ENCODE results near the gene KCNE4. TPM values are rescaled to one million over a fixed set of nuclear protein-coding genes. Genes with fewer than 3 reads are reported as not detected.

KCNE4 gene
- total RNA-seq, 1 donor from 2014 or later, result 3.0 TPM

DNA sequence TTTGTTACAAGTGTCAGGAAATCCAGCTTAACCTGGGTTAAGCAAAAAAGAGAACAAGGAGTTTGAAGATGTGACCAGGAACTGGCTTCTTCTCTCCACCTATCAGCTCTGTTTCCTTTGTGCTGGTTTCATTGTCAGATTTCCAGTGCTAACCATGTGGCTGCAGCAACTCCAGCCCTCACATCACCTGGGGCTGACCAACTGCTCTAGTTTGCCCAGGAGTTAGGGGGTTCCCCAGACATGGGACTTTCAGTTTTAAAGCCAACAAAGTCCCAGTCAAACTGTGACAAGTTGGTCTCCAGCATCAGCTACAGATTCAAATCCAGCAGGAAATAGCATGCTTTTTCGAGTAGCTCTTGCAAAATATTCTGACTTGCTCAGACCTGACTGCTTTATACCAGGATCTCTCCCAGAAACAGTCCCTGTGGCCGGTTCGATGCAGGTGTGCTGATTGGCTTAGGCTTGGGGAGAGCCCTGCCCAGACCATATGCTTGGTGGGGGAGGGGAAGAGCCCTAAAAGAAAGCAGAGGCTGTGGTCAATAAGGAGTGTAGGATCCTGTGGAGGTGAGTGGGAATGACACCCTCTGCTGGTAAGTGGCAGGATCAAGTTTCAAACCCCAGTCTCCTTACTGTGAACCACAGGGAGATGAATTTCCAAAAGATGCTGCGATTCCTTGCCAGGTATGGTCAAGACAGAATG, 49.5 kb downstream of the KCNE4 start:
- intact Hi-C loops (cut with micrococcal nuclease), result loop anchor here (10.0 kb wide), 1 partner anchor 127 kb away; no protein-coding TSS in a partner anchor
- peak; percentile 65 for ATAC-seq
- DNase-seq, result no peak

DNA sequence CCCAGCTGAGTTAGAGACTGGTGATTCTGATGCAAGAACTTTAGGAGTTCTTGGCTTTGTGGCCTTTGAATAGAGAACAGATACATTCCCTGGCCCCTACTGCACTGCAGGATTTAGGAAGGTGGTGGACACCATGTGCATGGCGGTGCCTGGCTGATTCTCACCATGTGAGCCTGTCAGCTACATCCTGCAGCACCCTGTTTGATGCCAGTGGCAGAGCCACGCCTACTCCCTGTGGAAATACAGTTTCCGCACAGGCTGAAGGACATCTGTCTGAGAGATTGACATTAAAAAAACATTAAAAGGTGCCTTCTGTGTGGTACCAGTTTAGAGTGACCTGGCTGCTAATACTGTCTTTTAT, 50.0 kb downstream of the KCNE4 start:
- ATAC-seq (peak; percentile 65), DNase-seq (no peak)
- intact Hi-C loops (cut with micrococcal nuclease), result loop anchor here (10.0 kb wide), 1 partner anchor 127 kb away; no protein-coding TSS in a partner anchor

GRCh38 chr2:223102450-223102849, 50.5 kb downstream of the KCNE4 start:
- ATAC-seq (no peak), DNase-seq (no peak)
- intact Hi-C loops (cut with micrococcal nuclease), result loop anchor here (10.0 kb wide), 1 partner anchor 128 kb away; no protein-coding TSS in a partner anchor

DNA sequence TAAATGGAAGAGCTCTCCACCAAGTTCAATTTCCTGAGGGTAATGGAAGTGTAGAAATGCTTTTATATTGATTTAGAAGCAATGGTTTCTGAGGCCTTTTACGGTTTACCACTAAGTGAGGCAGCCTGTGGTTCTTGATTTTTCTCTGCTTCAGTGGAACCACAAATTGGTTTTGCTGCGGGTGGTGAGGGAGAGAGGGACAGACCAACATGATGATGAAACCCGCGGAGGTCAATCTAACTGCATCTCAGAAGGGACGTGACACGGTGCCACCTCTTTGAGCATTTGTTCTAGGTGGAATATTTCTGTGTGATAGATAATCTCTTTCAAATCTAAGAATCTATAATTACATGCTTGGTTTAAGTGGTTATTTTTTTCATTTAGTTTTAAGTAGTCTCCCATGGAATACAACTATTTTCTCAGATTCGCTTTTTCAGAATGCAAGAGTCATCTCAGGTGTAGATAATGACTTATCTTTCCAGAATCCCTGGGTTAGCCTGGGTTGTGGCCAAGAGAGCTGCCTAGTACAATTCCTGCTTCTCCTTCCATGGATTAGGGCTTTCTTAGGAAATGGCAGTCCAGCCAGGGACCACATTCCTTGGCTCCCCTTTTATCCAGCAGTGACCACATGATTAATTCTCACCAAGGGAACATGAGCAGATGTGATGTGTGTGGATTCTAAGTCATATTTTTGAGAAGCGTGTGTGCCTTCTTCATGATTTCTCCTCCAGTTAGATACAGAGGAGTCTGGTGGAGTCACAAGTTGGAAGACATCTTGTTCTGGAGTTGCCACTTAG, 52.5 kb downstream of the KCNE4 start:
- DNase-seq (no peak), ATAC-seq (no peak)
- intact Hi-C loops (cut with micrococcal nuclease), result loop anchor here (10.0 kb wide), 1 partner anchor 130 kb away; no protein-coding TSS in a partner anchor

Other genes with a start within 250 kb of the KCNE4 start
- gene ACSL3, start 191.2 kb upstream of the KCNE4 start, total RNA-seq, result 48.8 TPM

All from left ventricle myocardium superior (tissue), 1 donor.